ENCODE measurements around the gene CMC2.

DNA sequence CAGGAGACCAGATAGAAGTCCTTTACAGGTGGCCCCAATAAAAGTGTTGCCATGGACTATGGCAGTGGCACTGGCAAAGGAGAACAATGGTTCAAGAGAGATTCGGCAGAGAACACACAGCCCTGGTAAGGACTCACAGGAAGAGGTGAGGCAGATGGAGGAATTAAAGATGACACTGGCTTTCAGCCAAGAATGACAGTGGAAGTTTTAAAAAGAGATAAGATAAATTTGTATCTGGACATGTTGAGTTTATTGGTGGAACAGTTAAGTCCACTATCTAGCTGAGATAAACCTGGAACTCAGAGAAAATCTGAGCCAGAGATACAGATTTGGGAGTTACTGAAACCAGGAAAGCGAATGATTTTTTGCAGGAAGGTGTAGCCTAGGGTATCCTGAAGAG, 20.1 kb downstream of the CMC2 start:
- TF ChIP-seq POLR2AphosphoS5 (IDR thresholded peaks at IDR 0.05; ENCODE audit: low read depth, low read length) (no peak), TAF1 (IDR thresholded peaks at IDR 0.05; ENCODE audit: borderline replicate concordance, insufficient read depth, low read length) (no peak), SIN3A (IDR thresholded peaks at IDR 0.05; ENCODE audit: borderline replicate concordance, insufficient read depth, low read length) (no peak)
- TF ChIP-seq, protein P1, sequence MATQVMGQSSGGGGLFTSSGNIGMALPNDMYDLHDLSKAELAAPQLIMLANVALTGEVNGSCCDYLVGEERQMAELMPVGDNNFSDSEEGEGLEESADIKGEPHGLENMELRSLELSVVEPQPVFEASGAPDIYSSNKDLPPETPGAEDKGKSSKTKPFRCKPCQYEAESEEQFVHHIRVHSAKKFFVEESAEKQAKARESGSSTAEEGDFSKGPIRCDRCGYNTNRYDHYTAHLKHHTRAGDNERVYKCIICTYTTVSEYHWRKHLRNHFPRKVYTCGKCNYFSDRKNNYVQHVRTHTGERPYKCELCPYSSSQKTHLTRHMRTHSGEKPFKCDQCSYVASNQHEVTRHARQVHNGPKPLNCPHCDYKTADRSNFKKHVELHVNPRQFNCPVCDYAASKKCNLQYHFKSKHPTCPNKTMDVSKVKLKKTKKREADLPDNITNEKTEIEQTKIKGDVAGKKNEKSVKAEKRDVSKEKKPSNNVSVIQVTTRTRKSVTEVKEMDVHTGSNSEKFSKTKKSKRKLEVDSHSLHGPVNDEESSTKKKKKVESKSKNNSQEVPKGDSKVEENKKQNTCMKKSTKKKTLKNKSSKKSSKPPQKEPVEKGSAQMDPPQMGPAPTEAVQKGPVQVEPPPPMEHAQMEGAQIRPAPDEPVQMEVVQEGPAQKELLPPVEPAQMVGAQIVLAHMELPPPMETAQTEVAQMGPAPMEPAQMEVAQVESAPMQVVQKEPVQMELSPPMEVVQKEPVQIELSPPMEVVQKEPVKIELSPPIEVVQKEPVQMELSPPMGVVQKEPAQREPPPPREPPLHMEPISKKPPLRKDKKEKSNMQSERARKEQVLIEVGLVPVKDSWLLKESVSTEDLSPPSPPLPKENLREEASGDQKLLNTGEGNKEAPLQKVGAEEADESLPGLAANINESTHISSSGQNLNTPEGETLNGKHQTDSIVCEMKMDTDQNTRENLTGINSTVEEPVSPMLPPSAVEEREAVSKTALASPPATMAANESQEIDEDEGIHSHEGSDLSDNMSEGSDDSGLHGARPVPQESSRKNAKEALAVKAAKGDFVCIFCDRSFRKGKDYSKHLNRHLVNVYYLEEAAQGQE (IDR thresholded peaks at IDR 0.05; ENCODE audit: insufficient read depth in 1 of 2, low read depth in 2 of 2, low read length in 2 of 2), result no peak
